HL-60 (cell line): ENCODE measurements around the gene DPPA4.

Experiments used
- DNase-seq, 2 experiments: peaks; one replicate each; pipeline ENCODE4 v3.0.0-alpha.2; 2010 to 2020; ENCODE audit warnings: low read depth in 1 of 2, low spot score in 1 of 2
- H3K27ac ChIP-seq: fragments of 250-450 bp; sonication (Bioruptor Pico); replicated peaks from 2 replicates; pipeline ENCODE4 v1.5.1; 2020; ENCODE audit warnings: mild to moderate bottlenecking, moderate library complexity
- H3K27me3 ChIP-seq: fragments of 250-450 bp; sonication (Bioruptor Pico); 2 replicates; pipeline ENCODE4 v1.5.1; 2021; ENCODE audit warnings: mild to moderate bottlenecking, moderate library complexity; ENCODE audit not compliant: insufficient read depth, poor library complexity, severe bottlenecking
- H3K4me3 ChIP-seq: replicated peaks from 2 replicates; pipeline ENCODE4 v1.5.1; 2011; ENCODE audit warnings: mild to moderate bottlenecking, control low read depth, low read length; ENCODE audit not compliant: insufficient read depth
- GABPA ChIP-seq: IDR thresholded peaks from 2 replicates; pipeline ENCODE4 v1.6.1; 2012; ENCODE audit warnings: low read depth
- POLR2AphosphoS5 ChIP-seq: IDR thresholded peaks from 2 replicates; pipeline ENCODE4 v1.6.1; 2012; ENCODE audit warnings: low read depth
- SPI1 ChIP-seq: IDR thresholded peaks from 2 replicates; pipeline ENCODE4 v1.6.1; 2012; ENCODE audit warnings: low read depth, mild to moderate bottlenecking, borderline replicate concordance
- TF ChIP-seq, protein P1 (sequence below): IDR thresholded peaks from 2 replicates; pipeline ENCODE4 v1.6.1; 2012; ENCODE audit warnings: low read depth; ENCODE audit not compliant: insufficient replicate concordance
- TF ChIP-seq, protein P2 (sequence below): IDR thresholded peaks from one replicate; pipeline ENCODE4 v1.5.1; 2011; ENCODE audit warnings: low read length, control low read depth, inconsistent platforms; ENCODE audit not compliant: insufficient read depth

DPPA4 gene

DNA sequence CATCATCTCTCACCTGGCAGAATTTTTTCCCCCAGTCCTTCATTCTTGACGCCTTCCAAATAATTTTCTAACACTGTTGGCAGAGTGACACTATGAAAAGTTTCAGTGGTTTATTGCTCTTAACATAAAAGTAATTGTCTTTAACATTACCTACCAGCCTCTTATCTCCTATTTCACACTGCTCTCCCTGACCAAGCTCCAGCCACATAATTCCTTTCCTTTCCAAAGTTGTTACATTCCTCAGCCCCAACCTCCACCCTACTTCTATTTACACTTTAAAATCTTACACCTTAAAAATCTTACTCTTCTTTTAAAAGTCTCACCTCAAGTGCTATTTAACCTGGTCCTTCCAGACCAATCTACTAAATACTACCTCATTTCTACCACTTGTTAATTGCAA is 2.8 kb downstream of the DPPA4 start:
- H3K27ac ChIP-seq: no peak overlapping the region
- no peak for TF ChIP-seq GABPA
- H3K4me3 ChIP-seq: no peak overlapping the region
- DNase-seq: no peak
- H3K27me3 ChIP-seq: no peaks in the 10 kb centered on the region

DNA sequence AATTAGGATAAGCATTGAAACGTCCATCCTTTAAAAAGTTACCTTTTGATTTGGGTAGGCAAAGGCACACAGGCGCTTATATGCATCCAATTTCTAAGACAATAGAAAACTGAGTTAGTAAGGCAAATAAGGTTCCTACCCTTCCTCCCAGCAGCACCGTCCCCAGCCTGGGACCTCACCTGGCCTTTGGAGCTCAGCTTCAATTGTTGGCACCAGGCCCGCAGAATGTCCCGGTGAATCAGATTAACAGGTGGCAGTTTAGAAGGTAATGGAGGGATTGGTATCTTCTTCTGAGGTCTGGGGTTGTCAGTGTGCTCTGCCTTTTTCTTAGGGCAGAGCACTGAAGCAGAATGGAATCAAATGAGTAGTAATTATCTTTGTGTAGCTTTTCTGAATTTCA is 5.7 kb downstream of the DPPA4 start:
- TF ChIP-seq, protein P1, sequence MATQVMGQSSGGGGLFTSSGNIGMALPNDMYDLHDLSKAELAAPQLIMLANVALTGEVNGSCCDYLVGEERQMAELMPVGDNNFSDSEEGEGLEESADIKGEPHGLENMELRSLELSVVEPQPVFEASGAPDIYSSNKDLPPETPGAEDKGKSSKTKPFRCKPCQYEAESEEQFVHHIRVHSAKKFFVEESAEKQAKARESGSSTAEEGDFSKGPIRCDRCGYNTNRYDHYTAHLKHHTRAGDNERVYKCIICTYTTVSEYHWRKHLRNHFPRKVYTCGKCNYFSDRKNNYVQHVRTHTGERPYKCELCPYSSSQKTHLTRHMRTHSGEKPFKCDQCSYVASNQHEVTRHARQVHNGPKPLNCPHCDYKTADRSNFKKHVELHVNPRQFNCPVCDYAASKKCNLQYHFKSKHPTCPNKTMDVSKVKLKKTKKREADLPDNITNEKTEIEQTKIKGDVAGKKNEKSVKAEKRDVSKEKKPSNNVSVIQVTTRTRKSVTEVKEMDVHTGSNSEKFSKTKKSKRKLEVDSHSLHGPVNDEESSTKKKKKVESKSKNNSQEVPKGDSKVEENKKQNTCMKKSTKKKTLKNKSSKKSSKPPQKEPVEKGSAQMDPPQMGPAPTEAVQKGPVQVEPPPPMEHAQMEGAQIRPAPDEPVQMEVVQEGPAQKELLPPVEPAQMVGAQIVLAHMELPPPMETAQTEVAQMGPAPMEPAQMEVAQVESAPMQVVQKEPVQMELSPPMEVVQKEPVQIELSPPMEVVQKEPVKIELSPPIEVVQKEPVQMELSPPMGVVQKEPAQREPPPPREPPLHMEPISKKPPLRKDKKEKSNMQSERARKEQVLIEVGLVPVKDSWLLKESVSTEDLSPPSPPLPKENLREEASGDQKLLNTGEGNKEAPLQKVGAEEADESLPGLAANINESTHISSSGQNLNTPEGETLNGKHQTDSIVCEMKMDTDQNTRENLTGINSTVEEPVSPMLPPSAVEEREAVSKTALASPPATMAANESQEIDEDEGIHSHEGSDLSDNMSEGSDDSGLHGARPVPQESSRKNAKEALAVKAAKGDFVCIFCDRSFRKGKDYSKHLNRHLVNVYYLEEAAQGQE: no peak
- TF ChIP-seq SPI1: no peak
- no peak for TF ChIP-seq GABPA
- TF ChIP-seq POLR2AphosphoS5: no peak
- TF ChIP-seq, protein P2, sequence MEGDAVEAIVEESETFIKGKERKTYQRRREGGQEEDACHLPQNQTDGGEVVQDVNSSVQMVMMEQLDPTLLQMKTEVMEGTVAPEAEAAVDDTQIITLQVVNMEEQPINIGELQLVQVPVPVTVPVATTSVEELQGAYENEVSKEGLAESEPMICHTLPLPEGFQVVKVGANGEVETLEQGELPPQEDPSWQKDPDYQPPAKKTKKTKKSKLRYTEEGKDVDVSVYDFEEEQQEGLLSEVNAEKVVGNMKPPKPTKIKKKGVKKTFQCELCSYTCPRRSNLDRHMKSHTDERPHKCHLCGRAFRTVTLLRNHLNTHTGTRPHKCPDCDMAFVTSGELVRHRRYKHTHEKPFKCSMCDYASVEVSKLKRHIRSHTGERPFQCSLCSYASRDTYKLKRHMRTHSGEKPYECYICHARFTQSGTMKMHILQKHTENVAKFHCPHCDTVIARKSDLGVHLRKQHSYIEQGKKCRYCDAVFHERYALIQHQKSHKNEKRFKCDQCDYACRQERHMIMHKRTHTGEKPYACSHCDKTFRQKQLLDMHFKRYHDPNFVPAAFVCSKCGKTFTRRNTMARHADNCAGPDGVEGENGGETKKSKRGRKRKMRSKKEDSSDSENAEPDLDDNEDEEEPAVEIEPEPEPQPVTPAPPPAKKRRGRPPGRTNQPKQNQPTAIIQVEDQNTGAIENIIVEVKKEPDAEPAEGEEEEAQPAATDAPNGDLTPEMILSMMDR: no peak
- H3K4me3 ChIP-seq: no peak overlapping the region
- H3K27me3 ChIP-seq: no peaks in the 10 kb centered on the region
- H3K27ac ChIP-seq: no peak overlapping the region
- no peak for DNase-seq

DNA sequence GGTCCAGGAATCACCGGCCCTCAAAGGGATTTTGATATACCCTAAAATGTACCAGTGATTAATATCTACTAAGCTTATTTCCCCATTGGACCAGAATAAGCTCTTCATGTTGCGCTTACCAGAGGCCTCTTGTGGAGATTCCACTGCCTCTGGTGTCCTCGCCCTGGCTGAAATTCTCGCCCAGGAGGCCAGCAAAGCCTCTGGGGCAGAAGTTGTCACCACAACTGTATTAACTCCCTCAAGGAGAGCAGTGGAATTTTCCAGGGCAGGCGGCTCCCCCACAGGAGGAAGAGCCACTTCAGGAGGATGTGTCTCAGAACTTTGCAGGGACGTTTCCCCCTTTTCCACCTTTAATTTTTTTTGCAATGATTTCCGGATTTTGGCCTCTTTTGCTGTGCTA is 6.9 kb downstream of the DPPA4 start:
- TF ChIP-seq SPI1 (no peak), POLR2AphosphoS5 (no peak), GABPA (no peak)
- TF ChIP-seq, protein P1: no peak
- TF ChIP-seq, protein P2: no peak
- DNase-seq: no peak
- H3K27me3 ChIP-seq: no peaks in the 10 kb centered on the region
- no peak overlapping the region for H3K27ac ChIP-seq
- H3K4me3 ChIP-seq: no peak overlapping the region

DNA sequence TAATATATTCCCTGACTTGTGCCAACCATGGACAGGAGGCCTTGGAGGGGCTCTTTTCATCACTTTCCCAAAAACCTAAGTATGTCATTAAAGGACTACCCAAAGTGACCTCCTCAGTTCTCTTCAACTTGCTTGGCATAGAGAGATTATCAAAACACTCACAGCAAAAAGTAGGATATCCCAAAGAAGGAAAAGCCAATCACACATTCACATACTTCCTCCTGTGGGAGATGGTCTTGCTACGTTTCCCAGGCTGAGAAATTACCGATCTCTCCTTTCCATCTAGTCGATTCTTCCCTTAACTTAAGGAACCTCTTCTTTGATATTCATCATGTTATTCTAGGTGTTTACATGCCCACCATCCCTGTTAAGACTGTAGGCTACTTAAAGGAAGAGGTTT is 9.1 kb downstream of the DPPA4 start:
- no peaks in the 10 kb centered on the region for H3K27me3 ChIP-seq
- H3K4me3 ChIP-seq: no peak overlapping the region
- TF ChIP-seq GABPA (no peak), SPI1 (no peak), POLR2AphosphoS5 (no peak)
- TF ChIP-seq, protein P1: no peak
- TF ChIP-seq, protein P2: no peak
- no peak overlapping the region for H3K27ac ChIP-seq
- no peak for DNase-seq
